ENCODE results near the gene ZNF444.

- TF ChIP-seq CTCF (IDR thresholded peaks at IDR 0.05) = no peak
- TF ChIP-seq POLR2A (IDR thresholded peaks at IDR 0.05) = no peak
These were observed 3.7 kb upstream of the ZNF444 start for GRCh38 chr19:56137405-56137804.
